Mammary epithelial cell (primary cell): ENCODE measurements around the gene CYP19A1.

Source experiments
- EZH2 ChIP-seq: IDR thresholded peaks from 2 replicates; pipeline ENCODE4 v1.6.1; 2012; ENCODE audit warnings: low read length, inconsistent platforms, borderline replicate concordance
- TF ChIP-seq, protein P1 (sequence below), 2 donors: IDR thresholded peaks in 1 of 2; conservative IDR thresholded peaks in 1 of 2; 2 replicates each; pipeline ENCODE4 v1.5.1; 2011 to 2012; ENCODE audit warnings: inconsistent platforms in 2 of 2, low read length in 2 of 2, mild to moderate bottlenecking in 2 of 2, control low read depth in 1 of 2, low read depth in 1 of 2; ENCODE audit not compliant: insufficient read depth in 1 of 2; ENCODE audit errors: extremely low read depth in 1 of 2

DNA sequence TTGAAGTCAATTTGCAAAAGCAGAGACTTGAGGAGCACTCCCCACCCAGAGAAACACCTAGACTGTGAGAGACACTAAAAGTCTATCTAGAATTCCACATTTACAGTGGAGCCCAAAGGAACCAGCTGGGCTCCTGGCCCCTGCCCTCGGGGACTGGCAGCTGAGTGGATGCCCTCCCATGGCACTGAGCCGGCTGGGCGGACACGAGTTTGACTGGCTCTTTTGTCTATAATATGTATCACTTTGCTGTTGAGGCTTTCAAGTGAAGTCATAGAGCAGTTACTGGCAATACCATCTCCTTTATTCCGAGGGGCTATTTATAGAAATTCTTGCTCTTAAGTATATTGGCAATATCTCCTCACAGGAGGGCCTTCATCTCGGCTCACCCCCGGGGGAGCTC, 177.9 kb downstream of the CYP19A1 start:
- TF ChIP-seq, protein P1, sequence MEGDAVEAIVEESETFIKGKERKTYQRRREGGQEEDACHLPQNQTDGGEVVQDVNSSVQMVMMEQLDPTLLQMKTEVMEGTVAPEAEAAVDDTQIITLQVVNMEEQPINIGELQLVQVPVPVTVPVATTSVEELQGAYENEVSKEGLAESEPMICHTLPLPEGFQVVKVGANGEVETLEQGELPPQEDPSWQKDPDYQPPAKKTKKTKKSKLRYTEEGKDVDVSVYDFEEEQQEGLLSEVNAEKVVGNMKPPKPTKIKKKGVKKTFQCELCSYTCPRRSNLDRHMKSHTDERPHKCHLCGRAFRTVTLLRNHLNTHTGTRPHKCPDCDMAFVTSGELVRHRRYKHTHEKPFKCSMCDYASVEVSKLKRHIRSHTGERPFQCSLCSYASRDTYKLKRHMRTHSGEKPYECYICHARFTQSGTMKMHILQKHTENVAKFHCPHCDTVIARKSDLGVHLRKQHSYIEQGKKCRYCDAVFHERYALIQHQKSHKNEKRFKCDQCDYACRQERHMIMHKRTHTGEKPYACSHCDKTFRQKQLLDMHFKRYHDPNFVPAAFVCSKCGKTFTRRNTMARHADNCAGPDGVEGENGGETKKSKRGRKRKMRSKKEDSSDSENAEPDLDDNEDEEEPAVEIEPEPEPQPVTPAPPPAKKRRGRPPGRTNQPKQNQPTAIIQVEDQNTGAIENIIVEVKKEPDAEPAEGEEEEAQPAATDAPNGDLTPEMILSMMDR (conservative IDR thresholded peaks at IDR 0.05 in 1 of 2, IDR thresholded peaks at IDR 0.05 in 1 of 2; ENCODE audit: extremely low read depth in 1 of 2, insufficient read depth in 1 of 2, low read depth in 1 of 2, low read length in 2 of 2): no peak
- TF ChIP-seq EZH2: no peak
